Right kidney (tissue), 1 donor: ENCODE measurements around the gene GSTO2.

Experiments
- DNase-seq: peaks from one replicate; pipeline ENCODE4 v3.0.0-alpha.2; 2016

Gene GSTO2

DNA sequence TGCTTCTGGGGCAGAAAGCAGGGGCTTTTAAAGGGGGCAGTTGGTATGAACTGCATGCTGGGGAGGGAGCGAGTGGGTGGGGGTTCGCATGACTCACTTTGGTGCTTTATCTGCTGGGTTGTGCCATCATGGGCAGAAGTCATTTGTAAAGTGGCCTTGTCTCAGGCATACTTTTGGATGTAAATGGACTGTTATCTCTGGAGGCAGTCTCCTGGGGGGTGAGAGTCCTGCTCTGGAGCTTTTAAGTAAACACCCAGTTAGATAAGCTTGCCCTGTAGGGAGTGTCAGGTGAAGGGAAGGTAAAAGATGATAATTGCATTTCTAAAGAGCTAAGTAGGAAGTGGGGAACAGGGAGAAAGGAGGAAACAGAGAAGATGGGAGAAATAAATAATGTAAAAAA lies 15.9 kb upstream of the GSTO2 start:
- no peak for DNase-seq

- no peak for DNase-seq
Measured at GRCh38 chr10:104253606-104254410, 15.2 kb upstream of the GSTO2 start.

DNA sequence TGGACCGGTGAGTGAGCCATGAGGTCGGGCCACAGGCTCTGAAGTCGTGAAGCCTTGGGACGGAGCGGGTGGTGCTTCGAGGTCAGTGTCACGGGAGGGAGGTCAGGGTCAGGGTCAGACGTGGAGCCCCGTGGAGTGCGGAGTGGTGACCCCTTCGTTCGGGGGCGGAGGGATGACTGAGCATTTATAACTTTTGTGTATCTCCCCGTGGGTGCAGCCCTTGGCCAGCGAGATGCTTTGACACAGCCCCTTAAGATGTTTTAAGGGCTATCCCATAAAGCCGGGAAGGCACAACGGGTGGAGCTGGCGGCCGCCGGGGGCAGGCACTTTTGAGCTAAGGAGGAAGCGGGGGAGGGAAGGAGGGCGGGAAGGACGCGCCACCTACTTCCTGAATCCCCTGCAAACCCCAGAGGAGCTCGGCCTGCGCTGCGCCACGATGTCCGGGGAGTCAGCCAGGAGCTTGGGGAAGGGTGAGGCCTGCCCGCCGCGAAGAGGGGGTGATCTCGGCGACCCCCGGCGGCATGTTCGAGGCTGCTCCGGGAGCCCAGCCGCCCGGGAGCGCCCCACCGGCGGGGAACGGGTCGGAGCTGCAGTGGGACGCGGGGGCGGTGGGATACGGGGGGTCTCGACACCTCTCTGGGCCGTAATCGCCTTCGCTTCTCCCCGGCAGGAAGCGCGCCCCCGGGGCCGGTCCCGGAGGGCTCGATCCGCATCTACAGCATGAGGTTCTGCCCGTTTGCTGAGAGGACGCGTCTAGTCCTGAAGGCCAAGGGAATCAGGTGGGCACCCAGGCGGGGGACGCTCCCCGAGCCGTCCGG lies 14.3 kb upstream of the GSTO2 start, which contains the start of gene GSTO1:
TSS of gene GSTO1 (plus strand) at position 400 of the 818 bp plus-strand sequence. CDS start at position 437, 37 bp downstream.
- DNase-seq, result peak; percentile 81

DNA sequence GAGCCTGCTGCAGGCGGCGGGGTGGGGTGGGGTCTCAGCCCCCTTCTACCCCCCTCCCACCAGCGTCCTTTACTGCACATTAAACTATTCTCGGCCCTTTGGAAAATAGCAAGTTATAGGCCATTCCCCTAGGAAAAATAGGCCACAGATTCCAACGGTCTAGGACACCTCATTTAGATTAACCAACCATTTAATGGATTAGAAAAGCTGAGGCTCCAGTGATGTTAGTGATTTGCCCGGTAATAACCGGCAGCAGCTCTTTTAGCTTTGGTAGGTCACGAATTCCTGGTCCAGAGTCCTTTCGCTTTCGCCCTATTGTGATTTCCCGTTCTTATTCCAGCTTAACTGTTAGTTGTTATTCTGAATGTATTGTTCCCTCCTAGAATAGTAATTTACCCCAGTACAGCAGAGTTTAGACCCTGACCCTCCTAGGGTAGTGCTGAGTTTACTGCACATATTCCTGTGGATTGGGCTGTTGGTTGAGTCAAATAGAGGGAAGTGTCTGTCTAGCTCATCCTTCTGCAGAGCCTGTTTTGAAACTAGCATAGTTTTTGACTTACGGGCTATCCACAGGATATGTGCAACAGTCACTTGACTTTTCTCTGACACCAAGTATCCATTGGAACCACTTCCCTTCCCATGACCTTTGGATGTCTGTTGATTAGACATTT lies 13.5 kb upstream of the GSTO2 start:
- DNase-seq, result no peak

- no peak for DNase-seq
Measured at GRCh38 chr10:104256335-104256961, 12.5 kb upstream of the GSTO2 start.

DNA sequence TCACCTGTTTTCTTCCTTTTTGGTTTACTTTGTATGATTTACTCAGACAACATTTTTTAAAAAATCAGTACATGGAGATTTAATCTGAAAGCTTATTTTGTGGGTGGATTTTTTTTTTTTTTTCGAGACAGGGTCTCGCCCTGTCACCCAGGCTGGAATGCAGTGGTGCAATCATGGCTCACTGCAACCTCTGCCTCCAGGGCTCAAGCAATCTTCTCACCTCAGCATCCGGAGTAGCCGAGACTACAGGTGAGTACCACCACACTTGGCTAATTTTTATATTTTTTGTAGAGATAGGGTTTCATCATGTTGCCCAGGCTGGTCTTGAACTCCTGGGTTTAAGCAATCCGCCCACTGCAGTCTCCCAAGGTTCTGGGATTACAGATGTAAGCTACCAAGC lies 11.7 kb upstream of the GSTO2 start:
- no peak for DNase-seq

GRCh38 chr10:104258209-104258608 lies 10.8 kb upstream of the GSTO2 start:
- no peak for DNase-seq

GRCh38 chr10:104259456-104259855 lies 9.5 kb upstream of the GSTO2 start:
- no peak for DNase-seq

DNA sequence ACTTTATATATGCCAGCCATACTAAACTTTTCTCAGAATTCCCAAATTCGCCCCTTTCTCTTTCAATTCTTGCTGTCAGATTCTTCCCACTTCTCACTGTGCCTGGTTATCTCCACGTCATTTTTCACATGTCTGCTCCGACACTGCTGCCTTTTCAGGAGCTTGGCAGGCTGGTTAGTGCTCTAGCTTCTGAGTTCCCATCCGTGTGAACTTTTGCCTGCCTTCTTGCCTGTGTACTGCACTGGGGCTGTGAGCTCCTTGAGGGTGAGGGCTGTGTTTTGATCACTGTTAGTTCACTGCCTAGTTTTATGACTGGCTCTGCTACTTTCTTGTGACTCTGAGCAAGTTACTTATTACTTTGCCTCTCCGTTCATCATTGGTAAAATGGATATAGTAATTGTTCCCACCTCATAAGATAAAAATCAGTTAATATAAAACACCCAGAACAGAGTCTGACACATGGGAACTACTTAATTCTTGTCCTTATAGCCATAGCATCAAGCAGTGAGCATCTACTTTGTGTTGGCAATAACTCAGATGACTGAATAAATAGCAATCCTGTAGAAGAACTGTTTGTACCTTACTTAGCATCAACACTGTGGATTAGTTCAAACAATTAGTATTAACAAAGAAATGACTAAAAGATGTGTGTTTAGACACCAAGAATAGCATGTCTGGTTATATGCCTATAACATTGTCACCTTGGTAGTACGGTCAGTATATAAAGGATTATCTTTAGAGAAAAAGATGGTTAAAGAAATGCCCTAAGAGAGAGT lies 8.8 kb upstream of the GSTO2 start:
- DNase-seq, result no peak

DNA sequence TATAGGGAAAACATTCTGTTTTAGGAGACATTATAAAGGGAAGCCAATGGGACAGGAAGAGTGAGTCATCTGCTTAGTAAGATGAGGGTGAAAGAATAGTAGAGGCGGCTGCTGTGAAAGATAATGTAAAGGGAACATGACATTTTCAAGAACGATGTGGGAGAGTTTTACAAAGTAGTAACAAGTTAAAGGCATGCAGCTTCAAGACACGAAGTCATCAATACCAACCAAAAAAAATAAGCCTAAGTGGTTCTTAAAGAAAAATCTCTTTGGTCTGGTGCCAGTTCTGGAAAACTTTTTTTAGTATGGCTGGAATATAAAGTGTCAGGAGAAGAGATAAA lies 8.2 kb upstream of the GSTO2 start:
- DNase-seq, result no peak

GRCh38 chr10:104262055-104262454 lies 6.9 kb upstream of the GSTO2 start:
- no peak for DNase-seq

- no peak for DNase-seq
Measured at GRCh38 chr10:104264783-104265182, 4.2 kb upstream of the GSTO2 start.

GRCh38 chr10:104267721-104268404 lies 1.1 kb upstream of the GSTO2 start:
- DNase-seq, result no peak

DNA sequence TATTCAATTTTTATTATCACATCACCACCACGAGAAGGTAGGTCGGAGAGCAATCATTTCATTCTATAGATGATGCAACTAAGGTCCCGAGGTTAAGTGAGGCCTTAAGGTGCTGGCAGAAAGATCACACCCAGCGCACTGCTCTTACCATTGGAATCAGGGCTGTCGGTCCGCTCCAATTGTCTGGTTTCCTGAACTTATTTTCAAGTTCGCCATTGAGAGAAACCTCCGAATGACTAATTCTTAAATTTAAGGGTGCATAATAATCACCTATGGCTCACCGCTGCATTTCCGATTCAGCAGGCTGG lies 625 bp upstream of the GSTO2 start:
- no peak for DNase-seq

DNA sequence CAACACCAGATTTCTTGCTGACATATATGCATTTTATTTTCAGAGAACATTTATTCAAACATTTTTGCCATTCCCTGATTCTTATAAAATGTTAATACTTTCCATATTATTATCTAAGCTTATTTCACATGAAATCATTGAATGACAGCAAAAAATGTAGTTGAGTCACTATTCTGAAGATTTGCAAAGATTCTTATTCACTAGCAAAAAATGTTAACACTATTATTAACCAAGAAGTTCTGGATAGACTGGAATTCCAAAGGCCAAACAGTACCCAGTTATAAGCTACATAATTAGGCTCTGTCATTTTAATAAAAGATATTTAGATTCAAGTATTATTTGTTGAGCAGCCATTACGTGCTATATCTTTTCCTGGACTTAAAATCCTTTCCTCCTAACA lies 4.3 kb downstream of the GSTO2 start:
- DNase-seq, result no peak

- no peak for DNase-seq
Measured at GRCh38 chr10:104273899-104274575, 5.1 kb downstream of the GSTO2 start.

GRCh38 chr10:104274762-104275721 lies 6.1 kb downstream of the GSTO2 start:
- peak; percentile 90 for DNase-seq

DNA sequence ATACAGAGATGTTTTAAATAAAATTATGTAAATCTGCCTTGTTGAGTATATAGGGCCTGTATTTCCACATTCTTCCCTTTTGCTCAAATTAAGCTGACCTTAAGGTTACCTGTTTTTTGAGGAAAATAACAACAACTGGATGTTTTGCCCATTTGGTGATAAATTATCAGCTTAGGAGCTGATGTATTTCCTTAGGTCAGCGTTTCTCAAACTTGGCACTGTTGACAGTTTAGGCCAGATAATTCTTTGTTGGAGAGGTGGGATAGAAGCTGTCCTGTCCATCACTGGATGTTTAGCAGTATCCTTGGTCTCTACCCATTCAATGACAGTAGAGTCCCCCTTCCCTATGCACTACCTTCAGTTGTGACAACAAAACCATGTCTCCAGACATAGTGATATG lies 7.2 kb downstream of the GSTO2 start:
- no peak for DNase-seq

- no peak for DNase-seq
Measured at GRCh38 chr10:104277785-104278184, 8.8 kb downstream of the GSTO2 start.
